H1 (cell line): ENCODE results near the gene ITIH6. TPM values are rescaled to one million over a fixed set of nuclear protein-coding genes. Genes with fewer than 3 reads are reported as not detected.

Source experiments
- CTCF ChIA-PET: fragments of 300-600 bp; sonication (Branson Sonifier 250); formaldehyde crosslinking; loops from one replicate; lab custom pipeline; 2021; ENCODE audit not compliant: partially characterized antibody; lab: Charles Lee
- POLR2A ChIA-PET: fragments of 300-600 bp; sonication (Branson Sonifier 250); formaldehyde crosslinking; loops from one replicate; lab custom pipeline; 2021; ENCODE audit warnings: inconsistent platforms; ENCODE audit not compliant: partially characterized antibody; lab: Charles Lee
- DNase-seq, 2 experiments: peaks; one replicate each; pipeline versions ENCODE4 v3.0.0 to v3.0.0-alpha.2; 2010 to 2022; ENCODE audit warnings: low spot score in 2 of 2, low read depth in 1 of 2, mixed read lengths in 1 of 2
- FAIRE-seq: peaks from 2 replicates; lab custom pipeline; 2011; peaks lifted over from hg19 to GRCh38; lab: Jason Lieb, UNC
- H2AFZ ChIP-seq: 2 replicates; pipeline ENCODE4 v1.8.1; 2012; ENCODE audit warnings: low read length, inconsistent platforms
- H2AK5ac ChIP-seq: 2 replicates; pipeline ENCODE4 v1.6.1; 2013; ENCODE audit warnings: low read depth, low read length
- H2BK120ac ChIP-seq: replicated peaks from 2 replicates; pipeline ENCODE3; 2013; ENCODE audit warnings: low read depth, low read length, inconsistent platforms
- H2BK12ac ChIP-seq: 2 replicates; pipeline ENCODE4 v1.6.1; 2013; ENCODE audit warnings: low read depth, low read length
- H2BK15ac ChIP-seq: 2 replicates; pipeline ENCODE4 v1.6.1; 2013; ENCODE audit warnings: low read length
- H2BK20ac ChIP-seq: 2 replicates; pipeline ENCODE4 v1.6.1; 2013; ENCODE audit warnings: low read length
- H2BK5ac ChIP-seq: 2 replicates; pipeline ENCODE4 v1.6.1; 2013; ENCODE audit warnings: low read depth, low read length
- H3K14ac ChIP-seq: 2 replicates; pipeline ENCODE4 v1.6.1; 2013; ENCODE audit warnings: inconsistent platforms; ENCODE audit not compliant: insufficient read length
- H3K18ac ChIP-seq: 2 replicates; pipeline ENCODE4 v1.6.1; 2013; ENCODE audit warnings: low read length; ENCODE audit errors: extremely low read depth
- H3K23ac ChIP-seq: 2 replicates; pipeline ENCODE4 v1.6.1; 2013; ENCODE audit warnings: inconsistent platforms; ENCODE audit not compliant: insufficient read length
- H3K23me2 ChIP-seq: 2 replicates; pipeline ENCODE4 v1.6.1; 2013; ENCODE audit warnings: low read depth, low read length
- H3K27ac ChIP-seq: 2 replicates; pipeline ENCODE4 v1.6.1; 2011; ENCODE audit warnings: low read depth, low read length, inconsistent platforms
- H3K27me3 ChIP-seq, 4 experiments: replicated peaks in 1 of 4; 1 replicate in 1 of 4; 2 replicates in 3 of 4; pipeline versions ENCODE4 v1.6.1 to v1.8.1; 2011 to 2013; ENCODE audit warnings: low read length in 3 of 4, mild to moderate bottlenecking in 3 of 4, inconsistent platforms in 2 of 4, mixed read lengths in 2 of 4, moderate library complexity in 1 of 4; ENCODE audit not compliant: control insufficient read depth in 3 of 4, insufficient read depth in 3 of 4; ENCODE audit errors: extremely low read depth in 1 of 4
- H3K36me3 ChIP-seq, 4 experiments: 2 replicates each; pipeline versions ENCODE4 v1.6.1 to v1.8.1; 2011 to 2013; ENCODE audit warnings: mild to moderate bottlenecking in 4 of 4, low read length in 3 of 4, moderate library complexity in 2 of 4, control low read depth in 1 of 4, inconsistent platforms in 1 of 4; ENCODE audit not compliant: insufficient read depth in 4 of 4, control insufficient read depth in 2 of 4
- H3K4ac ChIP-seq: replicated peaks from 2 replicates; pipeline ENCODE3; 2013; ENCODE audit warnings: low read length, low read depth, mixed read lengths, inconsistent platforms; ENCODE audit not compliant: insufficient read length
- H3K4me1 ChIP-seq, 4 experiments: replicated peaks in 1 of 4; 1 replicate in 1 of 4; 2 replicates in 3 of 4; pipeline versions ENCODE4 v1.6.1 to v1.8.1; 2011 to 2013; ENCODE audit warnings: low read length in 3 of 4, inconsistent platforms in 2 of 4, mixed read lengths in 1 of 4; ENCODE audit not compliant: insufficient read depth in 4 of 4, control insufficient read depth in 3 of 4
- H3K4me2 ChIP-seq, 2 experiments: 2 replicates each; pipeline versions ENCODE4 v1.6.1 to v1.8.1; 2011 to 2013; ENCODE audit warnings: low read depth in 2 of 2, low read length in 2 of 2, control low read depth in 1 of 2, inconsistent platforms in 1 of 2, mild to moderate bottlenecking in 1 of 2; ENCODE audit not compliant: insufficient read depth in 1 of 2
- H3K4me3 ChIP-seq, 4 experiments: fragments of 200-600, 300-600 bp in 1 of 4; sonication (generic), shearing (Covaris generic), sonication (Bioruptor Twin) in 1 of 4; 2 replicates each; pipeline versions ENCODE4 v1.5.1 to v1.8.1; 2011 to 2016; ENCODE audit warnings: low read length in 4 of 4, low read depth in 3 of 4, control low read depth in 2 of 4, inconsistent platforms in 2 of 4, mild to moderate bottlenecking in 2 of 4, mixed read lengths in 1 of 4, moderate library complexity in 1 of 4; ENCODE audit not compliant: insufficient read depth in 2 of 4; ENCODE audit errors: extremely low read depth in 1 of 4
- H3K56ac ChIP-seq: replicated peaks from 2 replicates; pipeline ENCODE3; 2013; ENCODE audit warnings: low read depth, mild to moderate bottlenecking, mixed read lengths, low read length, inconsistent platforms; ENCODE audit not compliant: insufficient read length
- H3K79me1 ChIP-seq: 2 replicates; pipeline ENCODE4 v1.6.1; 2013; ENCODE audit warnings: low read depth, low read length, control low read depth
- H3K79me2 ChIP-seq, 2 experiments: 2 replicates each; pipeline versions ENCODE4 v1.6.1 to v1.8.1; 2012 to 2013; ENCODE audit warnings: low read length in 2 of 2, mild to moderate bottlenecking in 2 of 2, inconsistent platforms in 1 of 2; ENCODE audit not compliant: insufficient read depth in 2 of 2, control insufficient read depth in 1 of 2
- H3K9ac ChIP-seq, 4 experiments: replicated peaks in 1 of 4; 1 replicate in 1 of 4; 2 replicates in 3 of 4; pipeline versions ENCODE4 v1.6.1 to v1.8.1; 2011 to 2013; ENCODE audit warnings: low read depth in 3 of 4, low read length in 3 of 4, control low read depth in 2 of 4, mild to moderate bottlenecking in 2 of 4, moderate library complexity in 2 of 4, inconsistent platforms in 1 of 4; ENCODE audit errors: extremely low read depth in 1 of 4
- H3K9me3 ChIP-seq, 2 experiments: 2 replicates each; pipeline versions ENCODE4 v1.6.1 to v1.8.1; 2012 to 2013; ENCODE audit warnings: mild to moderate bottlenecking in 2 of 2, moderate library complexity in 2 of 2, control low read depth in 1 of 2, inconsistent platforms in 1 of 2, low read depth in 1 of 2, low read length in 1 of 2, mixed read lengths in 1 of 2; ENCODE audit not compliant: insufficient read depth in 2 of 2
- H4K20me1 ChIP-seq, 2 experiments: replicated peaks in 1 of 2; 2 replicates each; pipeline versions ENCODE3 to v1.8.1; 2011 to 2013; ENCODE audit warnings: inconsistent platforms in 2 of 2, low read length in 2 of 2, mild to moderate bottlenecking in 1 of 2; ENCODE audit not compliant: insufficient read depth in 2 of 2, control insufficient read depth in 1 of 2
- H4K5ac ChIP-seq: 2 replicates; pipeline ENCODE4 v1.6.1; 2013; ENCODE audit warnings: low read length, low read depth, mixed read lengths, inconsistent platforms; ENCODE audit not compliant: insufficient read length
- H4K8ac ChIP-seq: 2 replicates; pipeline ENCODE4 v1.8.0; 2013; ENCODE audit warnings: mild to moderate bottlenecking, moderate library complexity, low read length, inconsistent platforms; ENCODE audit not compliant: insufficient read depth; ENCODE audit errors: extremely low read depth
- H4K91ac ChIP-seq: replicated peaks from 2 replicates; pipeline ENCODE3; 2013; ENCODE audit warnings: low read length, mixed read lengths, inconsistent platforms; ENCODE audit not compliant: insufficient read length
- EZH2 ChIP-seq: fragments of 200-600 bp; sonication (generic); IDR thresholded peaks from 2 replicates; pipeline ENCODE4 v1.7.1; 2012; ENCODE audit warnings: low read depth, mild to moderate bottlenecking, moderate library complexity, low read length, inconsistent platforms; ENCODE audit not compliant: severe bottlenecking
- GTF2F1 ChIP-seq: IDR thresholded peaks from 2 replicates; pipeline ENCODE4 v1.6.1; 2012; ENCODE audit warnings: low read depth, low read length, improper control_type of control experiment, borderline replicate concordance
- JUND ChIP-seq: IDR thresholded peaks from 2 replicates; pipeline ENCODE4 v1.6.1; 2011; ENCODE audit warnings: mild to moderate bottlenecking, improper control_type of control experiment, low read length
- KDM4A ChIP-seq: IDR thresholded peaks from one replicate; pipeline ENCODE4 v1.7.1; 2012; ENCODE audit warnings: low read depth, mild to moderate bottlenecking, moderate library complexity, low read length, inconsistent platforms; ENCODE audit not compliant: severe bottlenecking
- MAFK ChIP-seq: IDR thresholded peaks from 2 replicates; pipeline ENCODE4 v1.6.1; 2012; ENCODE audit warnings: low read depth, mild to moderate bottlenecking, improper control_type of control experiment, low read length
- NANOG ChIP-seq: IDR thresholded peaks from 2 replicates; pipeline ENCODE4 v1.6.1; 2011; ENCODE audit warnings: low read length, low read depth, mild to moderate bottlenecking, inconsistent platforms; ENCODE audit not compliant: insufficient read depth, poor library complexity, severe bottlenecking
- POLR2A ChIP-seq, 2 experiments: IDR thresholded peaks; 1 replicate in 1 of 2; 2 replicates in 1 of 2; pipeline ENCODE4 v1.6.1; 2011; ENCODE audit warnings: low read depth in 2 of 2, low read length in 2 of 2, mild to moderate bottlenecking in 2 of 2; ENCODE audit errors: control extremely low read depth in 1 of 2
- POU5F1 ChIP-seq: IDR thresholded peaks from 2 replicates; pipeline ENCODE4 v1.6.1; 2011; ENCODE audit warnings: low read depth, mild to moderate bottlenecking, low read length, moderate library complexity
- SP4 ChIP-seq: IDR thresholded peaks from 2 replicates; pipeline ENCODE4 v1.6.1; 2012; ENCODE audit warnings: low read length, inconsistent platforms
- TAF1 ChIP-seq: IDR thresholded peaks from 2 replicates; pipeline ENCODE4 v1.6.1; 2011; ENCODE audit warnings: mild to moderate bottlenecking, low read depth, low read length
- TEAD4 ChIP-seq: IDR thresholded peaks from 2 replicates; pipeline ENCODE4 v1.6.1; 2012; ENCODE audit warnings: low read depth, low read length, inconsistent platforms, mixed read lengths
- WGBS, 2 experiments: shearing (Covaris generic) in 1 of 2; methylation state at CpG; one replicate each; pipeline versions ENCODE4 v1.1.6 to v1.1.7; 2013 to 2015; ENCODE audit warnings: low lambda C conversion rate in 2 of 2, mixed read lengths in 2 of 2, inconsistent platforms in 1 of 2, low coverage in 1 of 2, missing lambda C conversion rate in 1 of 2; ENCODE audit not compliant: insufficient replicate concordance in 2 of 2, insufficient coverage in 1 of 2, insufficient read length in 1 of 2; ENCODE audit errors: extremely low coverage in 1 of 2, missing lambda C conversion rate in 1 of 2; 5-methylcytosine and 5-hydroxymethylcytosine counted together
- polyA plus RNA-seq, 7 experiments: library from polyadenylated mRNA; depleted of rRNA in 3 of 7; stranded (reverse) in 5 of 7; unstranded in 2 of 7; fragments of >200 nt in 5 of 7; fragments of 200-250 nt in 2 of 7; gene quantifications; 1 replicate in 5 of 7; 2 replicates in 1 of 7; 4 replicates in 1 of 7; pipeline versions ENCODE4 v1.2.1 to v1.2.3, GENCODE V29; 2011 to 2013; ENCODE audit warnings: missing spikeins in 2 of 7, mixed read lengths in 2 of 7
- total RNA-seq: library from RNA; stranded (reverse); fragmentation: NEBNext Ultra II Directional; extraction: Animal tissue kit (Norgen Biotek cat#: 25700); gene quantifications from 2 replicates; pipeline ENCODE4 v1.2.1, GENCODE V29; 2021

Gene ITIH6
- total and polyA plus RNA-seq, 2 of the 8 experiments (the other 6 are each of a cell fraction or from before 2014, with no cell fraction given), result 0.02 TPM; not detected in 1

DNA sequence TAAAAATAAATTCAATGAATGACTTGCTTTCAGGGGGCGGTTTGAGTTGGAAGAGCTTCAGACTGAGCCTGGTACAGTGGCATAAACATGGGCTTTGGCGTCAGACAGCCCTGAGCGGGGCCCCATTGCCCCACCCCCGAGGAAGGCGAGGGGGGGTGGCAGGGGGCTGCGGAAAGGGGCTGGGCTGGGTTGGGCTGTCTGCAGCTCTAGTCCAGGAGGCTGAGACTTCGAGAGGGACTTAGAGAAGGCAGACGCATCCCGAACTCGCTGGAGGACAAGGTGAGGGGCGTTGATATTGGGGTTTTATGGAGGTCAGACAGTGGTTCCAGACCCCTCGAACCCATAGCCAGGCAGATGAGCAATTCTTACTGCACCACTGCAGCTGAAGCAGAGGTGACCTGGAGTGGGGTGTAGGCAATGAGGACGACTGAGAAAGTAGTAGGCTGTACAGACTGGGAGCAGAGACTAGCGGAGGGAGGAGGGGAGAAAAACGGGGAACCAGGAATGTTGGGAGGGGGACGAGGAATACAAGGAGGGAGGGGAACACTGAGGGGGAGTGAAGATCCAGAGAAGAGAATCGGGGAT is 9.6 kb upstream of the ITIH6 start, which contains the start of gene MAGED2:
Gene MAGED2, plus strand, starts transcription at position 222 of the 585 bp plus-strand sequence. CDS start 1,587 bp downstream, outside the sequence.
- peak within 1 kb of the TSS in 3 of 4 experiments; percentile 70 to 92 (median 82); a peak in 6 of 7 replicates for H3K9ac ChIP-seq
- no peak within 1 kb of the TSS for H2BK20ac ChIP-seq
- H3K36me3 ChIP-seq, result peaks cover 11 to 29% (median 17%) of the 10 kb centered on the region in 4 experiments
- H3K23ac ChIP-seq, result no peak within 1 kb of the TSS
- H3K4ac ChIP-seq, result no peak within 1 kb of the TSS
- peak within 1 kb of the TSS; percentile 75 for H4K91ac ChIP-seq
- peak within 1 kb of the TSS; percentile 92 for H4K5ac ChIP-seq
- no peaks in the 10 kb centered on the region for H3K27me3 ChIP-seq
- TF ChIP-seq MAFK (no peak), TAF1 (peak; percentile 21; the same call in 1 of the 2 replicates), GTF2F1 (no peak), TEAD4 (0 out of 2 replicates have a peak, but pooled peaks have one; percentile 36), JUND (no peak), NANOG (no peak), EZH2 (no peak), POLR2A (IDR thresholded peaks at IDR 0.05; ENCODE audit: control extremely low read depth in 1 of 2, low read depth in 2 of 2, low read length in 2 of 2) (no peak), POU5F1 (no peak), SP4 (no peak), KDM4A (peak; percentile 21)
- no peaks in the 10 kb centered on the region for H3K79me1 ChIP-seq
- H3K23me2 ChIP-seq, result peaks cover 2% of the 10 kb centered on the region; the same call in 1 of the 2 replicates
- H2BK15ac ChIP-seq, result no peak within 1 kb of the TSS
- H3K18ac ChIP-seq, result peak within 1 kb of the TSS; percentile 71
- H3K79me2 ChIP-seq, result peaks cover 0 to 12% of the 10 kb centered on the region in 2 experiments; a peak in 2 of 4 replicates
- no peak within 1 kb of the TSS for H2AK5ac ChIP-seq
- peak within 1 kb of the TSS; percentile 87 for H2BK120ac ChIP-seq
- H3K14ac ChIP-seq, result peak within 1 kb of the TSS; percentile 66
- peak within 1 kb of the TSS; percentile 75 for H4K8ac ChIP-seq
- H3K4me1 ChIP-seq, result peaks cover 0 to 10% (median 1%) of the 10 kb centered on the region in 4 experiments; a peak in 5 of 7 replicates
- CTCF ChIA-PET, result no interaction called here
- FAIRE-seq, result no peak
- H2BK12ac ChIP-seq, result peak within 1 kb of the TSS; percentile 71; the same call in 1 of the 2 replicates
- H4K20me1 ChIP-seq, result peaks cover 0 to 5% of the 10 kb centered on the region in 2 experiments
- H3K9me3 ChIP-seq, result no peaks in the 10 kb centered on the region
- H3K27ac ChIP-seq, result peak within 1 kb of the TSS; percentile 81
- peak within 1 kb of the TSS; percentile 82 to 96 for H3K4me2 ChIP-seq
- H3K4me3 ChIP-seq, result peak within 1 kb of the TSS; percentile 53 to 95 (median 75)
- H2AFZ ChIP-seq, result peak within 1 kb of the TSS; percentile 81
- no peak for DNase-seq
- WGBS, 2 experiments, result 4% methylated on average over 4 of the region's 17 CpGs; no CpG with 5 or more reads in 1 of the 2 experiments
- H3K56ac ChIP-seq, result no peak within 1 kb of the TSS
- POLR2A ChIA-PET, result interaction anchor here (0.7 to 2.3 kb wide), 4 partner anchors 10 to 278 kb away, joined by 3 to 11 read pairs (median 6); partner anchors contain the start of gene GNL3L
- peak within 1 kb of the TSS; percentile 92 for H2BK5ac ChIP-seq
